GM19468 (cell line): ENCODE data around the gene MARK1.

Experiments
- ATAC-seq: cut with Tn5 transposase; IDR thresholded peaks from one replicate; pipeline ENCODE4 v1.9.1; 2021; ENCODE audit warnings: mild to moderate bottlenecking, moderate library complexity, moderate number of reproducible peaks; ENCODE audit not compliant: unreplicated experiment; ENCODE audit errors: extremely low read depth

The MARK1 gene

DNA sequence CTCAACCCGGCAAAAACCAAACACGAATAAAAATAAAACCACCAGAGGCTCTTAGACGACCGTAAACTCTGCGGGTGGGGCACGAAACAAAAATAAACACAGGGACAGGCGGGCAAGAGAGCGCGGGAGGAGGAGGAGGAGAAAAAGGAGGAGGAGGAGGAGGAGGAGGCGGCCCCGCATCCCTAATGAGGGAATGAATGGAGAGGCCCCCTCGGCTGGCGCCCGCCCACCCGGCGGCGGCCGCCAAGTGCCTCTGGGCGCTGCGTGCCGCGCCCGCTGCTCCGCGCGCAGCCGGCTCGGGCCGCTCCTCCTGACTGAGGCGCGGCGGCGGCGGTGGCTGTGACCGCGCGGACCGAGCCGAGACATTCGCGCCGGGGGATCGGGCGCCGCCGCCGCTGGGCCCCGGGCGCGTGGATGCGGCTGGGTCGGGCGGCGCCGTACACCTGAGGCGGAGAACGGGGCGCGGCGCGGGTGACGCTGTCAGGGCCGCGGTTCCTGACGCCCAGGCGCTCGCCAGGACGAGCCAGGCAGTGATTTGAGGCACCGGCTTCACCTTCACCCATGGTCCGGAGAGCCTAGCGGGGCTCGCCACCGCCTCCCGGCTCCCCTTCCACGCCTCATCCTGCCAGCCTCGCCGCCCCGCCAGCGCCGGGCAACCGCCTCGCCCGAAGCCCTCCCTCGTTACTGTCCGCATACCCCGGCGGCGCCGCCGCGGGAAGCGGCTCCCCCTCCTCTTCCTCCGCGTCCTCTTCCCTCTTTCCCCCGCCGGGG lies at the start of gene MARK1:
Gene MARK1 (plus strand): TSS at position 229 of the 771 bp plus-strand sequence. CDS start 687 bp downstream, outside the sequence.
- peak; percentile 40 for ATAC-seq

DNA sequence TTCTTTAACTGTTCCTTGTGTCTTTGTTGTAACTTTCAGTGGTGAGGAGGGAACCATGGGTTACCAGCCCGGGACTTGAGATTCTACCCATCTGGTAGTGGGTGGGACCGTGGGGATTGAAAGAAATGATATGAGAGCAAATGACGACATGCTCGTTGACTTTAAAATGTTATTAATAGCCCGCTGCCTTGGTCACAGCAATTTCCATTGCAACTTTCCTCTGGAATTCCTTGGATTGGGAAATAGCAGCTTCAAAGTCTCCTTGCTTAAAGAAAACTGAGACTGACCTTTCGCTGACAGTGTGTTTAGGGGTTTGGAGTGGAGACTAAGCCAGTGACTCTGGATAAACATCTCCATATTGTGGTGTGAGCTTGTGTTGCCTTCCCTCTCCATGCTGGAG lies 44.2 kb upstream of the MARK1 start:
- ATAC-seq: no peak

DNA sequence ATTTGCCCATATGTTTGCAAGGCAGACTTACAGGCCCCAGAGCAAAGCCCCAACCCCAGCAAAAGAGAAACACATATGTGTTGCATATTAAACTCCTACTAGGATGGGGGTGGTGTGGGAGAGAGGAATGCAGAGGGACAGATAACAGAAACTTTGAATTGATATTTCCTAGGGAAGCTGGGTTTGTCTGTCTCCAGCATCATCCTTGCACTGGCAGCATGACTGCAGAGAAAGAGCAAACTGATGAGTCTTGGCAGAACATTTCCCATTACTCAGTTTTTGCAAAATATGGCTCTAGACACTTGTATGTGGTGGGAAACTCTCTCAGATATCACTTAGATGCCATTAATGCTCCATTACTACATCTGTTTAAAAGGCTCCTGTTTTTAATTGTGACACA lies 43.8 kb upstream of the MARK1 start:
- no peak for ATAC-seq

DNA sequence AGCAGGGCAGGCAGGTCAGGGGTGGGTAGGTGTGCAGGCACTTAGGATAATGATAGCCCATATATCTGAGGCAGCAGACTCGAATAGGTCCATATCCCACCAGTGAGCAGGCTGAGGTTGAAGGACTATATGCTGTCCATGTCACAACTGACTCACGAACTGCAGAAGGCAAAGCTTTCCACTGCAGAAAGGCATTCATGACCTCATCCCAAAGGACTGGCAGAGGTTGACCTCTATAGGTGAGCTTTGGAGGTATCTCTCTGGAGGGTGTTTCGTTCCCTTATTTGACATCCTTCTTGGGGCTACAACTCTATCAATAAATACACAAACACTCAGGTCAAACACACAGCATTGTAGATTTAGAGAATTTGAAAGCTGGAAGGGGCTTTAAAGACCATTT lies 42.8 kb upstream of the MARK1 start:
- ATAC-seq: no peak

DNA sequence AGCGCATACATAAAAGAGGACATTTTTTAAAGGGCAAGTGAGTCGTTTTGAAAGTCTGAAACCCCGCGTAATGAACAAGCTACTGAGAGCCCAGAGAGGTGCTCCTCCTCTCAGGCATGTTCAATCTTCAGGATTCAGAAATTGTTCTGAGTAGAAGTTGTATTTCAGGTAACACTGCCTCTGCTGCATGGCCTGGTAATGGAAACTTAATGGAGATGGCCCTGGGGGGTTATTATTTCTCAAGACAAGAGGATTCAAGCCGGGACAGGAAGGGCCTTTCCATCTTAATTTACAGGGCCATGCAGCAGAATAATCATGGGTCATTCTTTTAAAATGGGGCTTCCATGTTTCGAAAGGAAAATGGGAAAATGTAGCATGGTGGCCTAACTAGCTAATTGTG lies 42.1 kb upstream of the MARK1 start:
- no peak for ATAC-seq

DNA sequence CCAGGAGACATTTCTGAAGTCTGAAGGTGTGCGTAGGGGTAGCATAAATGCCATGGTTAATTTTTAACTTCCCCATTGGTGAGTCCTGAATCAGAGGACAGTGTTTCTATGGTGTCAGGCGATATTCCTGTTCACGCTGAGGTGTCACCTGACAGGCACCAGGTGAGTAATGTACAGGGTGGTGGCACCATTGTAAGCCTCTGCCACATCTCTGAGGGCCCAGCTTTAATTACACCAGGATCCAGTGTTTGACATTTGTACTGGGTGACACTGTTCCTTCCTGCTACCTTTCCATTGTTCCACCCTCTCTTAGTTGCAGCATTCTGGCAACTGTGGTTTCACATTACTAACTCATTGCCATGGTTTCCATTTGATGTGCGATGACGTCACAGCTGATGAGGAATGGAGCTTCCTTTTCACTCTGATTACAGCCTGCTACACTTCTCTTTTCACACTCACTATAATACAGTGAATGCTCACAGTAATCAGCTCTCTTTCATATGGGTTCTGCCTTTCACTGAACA lies 40.6 kb upstream of the MARK1 start:
- ATAC-seq: no peak

DNA sequence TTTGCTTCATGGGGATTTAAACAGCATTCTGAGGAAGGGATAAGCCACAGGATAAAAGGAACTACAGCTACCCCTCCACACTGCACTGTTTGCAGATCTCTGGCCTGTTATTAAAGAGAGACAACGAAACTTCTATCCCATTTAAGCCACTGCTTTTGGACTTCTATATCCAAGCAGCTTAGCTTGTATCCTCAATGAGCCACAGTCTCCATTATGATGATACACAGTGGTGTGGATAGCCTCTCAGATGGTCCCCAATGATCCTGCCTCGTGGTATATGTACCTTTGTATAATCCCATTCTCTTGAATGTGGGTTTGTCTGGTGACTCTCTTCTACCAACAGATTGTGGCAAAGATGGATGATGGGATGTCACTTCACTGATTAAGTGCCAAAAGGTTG lies 36.0 kb upstream of the MARK1 start:
- no peak for ATAC-seq

DNA sequence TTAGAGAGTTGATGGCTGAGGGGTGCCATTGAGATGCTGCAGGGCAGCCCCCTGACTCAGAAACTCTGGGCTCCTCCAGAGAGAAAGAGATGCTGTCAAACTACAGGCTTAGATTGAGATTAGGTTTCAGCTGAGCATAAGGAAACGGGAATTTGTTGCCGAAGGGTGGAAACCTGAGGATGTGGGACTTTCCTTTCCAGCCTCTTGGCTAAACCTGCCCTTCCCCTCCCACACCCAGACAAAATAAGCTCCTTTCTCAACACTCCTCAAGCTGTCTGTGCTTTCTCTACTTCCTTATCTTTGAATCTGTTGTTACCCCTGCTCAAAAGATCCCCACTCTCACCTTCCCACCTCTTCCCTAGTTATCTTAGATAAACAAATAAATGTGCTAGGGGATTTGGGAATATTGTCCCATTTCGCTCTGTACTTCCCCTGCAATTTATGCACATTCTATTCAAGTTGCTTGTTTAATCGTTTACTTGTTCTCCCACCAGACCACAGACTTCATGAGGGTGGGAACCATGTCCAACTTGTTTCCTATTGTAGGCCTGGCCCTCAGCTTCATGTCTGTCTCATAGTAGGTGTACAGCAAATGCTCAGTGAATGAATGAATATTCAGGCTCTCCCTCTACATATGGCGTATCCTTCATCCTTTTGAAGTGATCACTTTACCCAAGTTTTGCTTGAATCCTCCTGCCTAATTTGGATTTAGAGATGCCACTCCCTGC lies 30.6 kb upstream of the MARK1 start:
- no peak for ATAC-seq

DNA sequence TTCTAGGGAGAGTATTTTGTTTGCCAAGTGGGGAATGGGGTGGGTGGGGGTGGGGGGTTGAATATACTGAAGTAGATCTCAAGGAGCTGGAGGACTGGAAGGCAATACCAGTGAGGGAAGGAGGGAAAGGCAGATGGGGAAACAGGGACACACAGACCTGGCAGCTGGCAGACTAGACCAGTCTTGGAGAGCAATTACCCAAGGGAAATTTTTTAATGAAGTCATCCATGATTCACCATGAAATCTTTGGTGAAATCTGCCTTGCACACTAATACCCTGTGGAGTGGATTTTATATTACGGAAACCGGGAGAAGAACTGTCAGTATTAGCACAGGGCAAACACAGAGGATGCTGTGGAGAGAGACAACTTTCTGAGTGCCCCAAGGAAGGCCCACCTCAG lies 29.7 kb upstream of the MARK1 start:
- ATAC-seq: no peak

DNA sequence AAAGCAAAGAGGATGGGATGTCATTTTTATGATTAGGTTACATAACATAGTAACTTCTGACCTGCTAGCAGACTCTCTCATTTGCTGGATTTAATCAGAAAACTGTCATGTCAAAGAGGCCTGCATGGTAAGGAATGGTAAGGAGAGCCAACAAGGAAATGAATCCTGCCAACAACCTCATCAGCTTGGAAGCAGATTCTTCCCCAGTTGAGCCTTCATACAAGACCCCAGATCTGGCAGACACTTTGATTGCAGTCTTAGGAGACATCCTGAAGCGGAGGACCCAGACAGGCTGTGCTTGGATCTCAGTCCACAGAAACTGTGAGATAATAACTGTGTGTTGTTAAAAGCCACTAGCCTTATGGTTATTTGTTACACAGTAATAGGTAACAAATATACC lies 27.6 kb upstream of the MARK1 start:
- no peak for ATAC-seq

DNA sequence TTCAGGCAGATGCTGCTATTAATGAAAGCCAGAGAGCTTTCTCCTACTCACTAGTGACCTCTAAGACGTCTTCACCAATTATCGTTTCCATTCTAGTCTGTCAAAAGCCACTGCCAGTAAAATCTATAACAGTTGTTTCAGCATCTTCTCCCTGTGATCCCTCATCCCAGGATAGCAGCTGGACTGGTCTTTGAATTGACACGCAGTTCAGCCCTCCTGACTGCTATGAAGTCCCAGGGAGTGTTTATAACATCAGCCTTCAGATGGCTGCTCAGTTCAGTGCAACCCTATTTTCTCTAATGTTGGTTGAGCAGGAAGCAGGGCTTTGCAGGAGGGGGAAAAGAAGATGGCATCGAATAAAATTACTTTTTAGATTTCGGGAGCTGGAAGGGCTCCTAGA lies 23.6 kb upstream of the MARK1 start:
- ATAC-seq: no peak

DNA sequence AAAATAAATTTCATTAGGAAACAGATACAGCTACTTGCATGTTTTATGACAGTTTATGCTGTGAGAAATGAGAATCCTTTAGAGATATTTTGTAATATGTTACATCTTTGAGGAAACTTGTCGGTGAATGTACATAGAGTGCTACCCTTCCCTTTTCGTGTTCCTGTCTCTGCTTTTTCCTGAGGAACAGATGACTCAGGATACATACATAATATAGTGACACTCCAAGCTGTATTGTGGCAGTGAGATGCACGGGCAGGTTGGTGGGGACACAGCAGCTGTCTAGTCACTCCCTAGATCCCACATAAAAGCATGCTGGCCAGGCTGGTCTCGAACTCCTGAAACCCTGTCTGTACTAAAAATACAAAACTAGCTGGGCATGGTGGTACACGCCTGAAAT lies 20.9 kb upstream of the MARK1 start:
- ATAC-seq: no peak

DNA sequence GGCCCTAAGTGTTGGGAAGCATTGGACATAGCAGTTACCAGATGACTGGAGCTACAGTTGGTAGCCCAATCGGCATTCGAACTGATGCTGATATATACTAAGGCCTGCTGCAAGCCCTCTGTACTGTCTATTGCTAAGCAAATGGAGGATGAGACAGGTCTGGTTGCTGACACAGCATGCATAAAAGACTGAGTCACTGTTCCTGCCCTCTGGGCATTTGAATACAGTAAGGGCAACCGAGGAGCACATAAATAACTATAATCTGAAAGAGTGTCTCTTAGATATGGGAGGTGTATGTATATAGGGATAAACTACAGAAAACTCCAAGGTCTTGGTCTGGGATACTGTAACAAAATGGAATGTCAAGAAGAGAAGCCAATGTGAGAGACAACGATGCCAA lies 16.8 kb upstream of the MARK1 start:
- no peak for ATAC-seq

DNA sequence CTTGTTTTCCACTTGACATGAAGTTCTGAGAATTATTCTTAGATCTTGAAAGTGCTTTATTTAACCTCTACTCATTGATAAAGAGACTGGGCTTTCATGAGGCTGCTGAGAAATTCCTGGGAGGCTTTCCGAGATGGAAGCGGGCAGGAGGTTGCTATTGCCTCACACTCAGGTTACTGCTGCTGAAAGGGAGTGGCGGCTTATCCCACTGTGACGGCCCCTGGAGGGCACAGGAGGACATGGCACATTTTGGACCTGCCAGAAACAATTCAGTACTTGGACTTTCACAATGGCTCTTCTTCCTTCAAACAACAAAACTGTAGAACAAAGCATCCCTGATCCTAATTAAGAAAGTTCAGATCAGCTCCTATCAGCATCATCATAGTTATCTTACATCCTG lies 16.2 kb upstream of the MARK1 start:
- no peak for ATAC-seq

DNA sequence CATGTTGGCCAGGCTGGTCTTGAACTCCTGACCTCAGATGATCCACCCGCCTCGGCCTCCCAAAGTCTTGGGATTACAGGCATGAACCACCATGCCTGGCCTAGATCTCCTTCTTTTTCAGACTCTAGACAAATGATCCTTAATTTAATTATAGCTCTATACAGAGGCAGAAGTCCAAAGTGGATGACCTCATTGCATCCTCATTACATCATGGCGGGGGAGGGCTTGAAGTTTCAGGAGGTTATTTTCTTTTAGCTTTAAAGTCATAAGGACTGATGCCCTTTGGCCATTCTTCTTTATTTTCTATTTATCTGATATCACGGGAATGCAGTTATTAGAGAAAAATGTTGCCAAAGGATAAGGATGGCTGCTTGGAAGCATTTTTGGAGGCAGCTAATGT lies 14.1 kb upstream of the MARK1 start:
- ATAC-seq: no peak

DNA sequence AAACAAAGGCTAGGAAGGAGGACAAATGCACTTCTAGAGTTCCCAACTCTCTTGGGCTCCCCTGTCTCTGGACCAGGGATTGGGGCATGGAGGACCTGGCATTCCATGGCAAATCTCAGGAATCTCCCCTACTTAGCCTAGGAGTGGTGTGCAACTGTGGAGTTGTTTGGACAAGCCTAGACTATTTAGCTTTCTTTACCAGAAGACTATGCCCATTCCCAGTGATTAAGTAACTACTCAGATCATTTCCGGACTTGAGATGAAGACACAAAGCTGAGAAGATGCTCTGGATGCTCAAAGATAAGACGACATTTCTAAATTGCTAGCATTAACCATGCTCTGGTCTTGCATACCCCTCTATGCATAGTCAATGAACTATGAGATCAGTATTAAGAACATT lies 13.7 kb upstream of the MARK1 start:
- ATAC-seq: no peak

DNA sequence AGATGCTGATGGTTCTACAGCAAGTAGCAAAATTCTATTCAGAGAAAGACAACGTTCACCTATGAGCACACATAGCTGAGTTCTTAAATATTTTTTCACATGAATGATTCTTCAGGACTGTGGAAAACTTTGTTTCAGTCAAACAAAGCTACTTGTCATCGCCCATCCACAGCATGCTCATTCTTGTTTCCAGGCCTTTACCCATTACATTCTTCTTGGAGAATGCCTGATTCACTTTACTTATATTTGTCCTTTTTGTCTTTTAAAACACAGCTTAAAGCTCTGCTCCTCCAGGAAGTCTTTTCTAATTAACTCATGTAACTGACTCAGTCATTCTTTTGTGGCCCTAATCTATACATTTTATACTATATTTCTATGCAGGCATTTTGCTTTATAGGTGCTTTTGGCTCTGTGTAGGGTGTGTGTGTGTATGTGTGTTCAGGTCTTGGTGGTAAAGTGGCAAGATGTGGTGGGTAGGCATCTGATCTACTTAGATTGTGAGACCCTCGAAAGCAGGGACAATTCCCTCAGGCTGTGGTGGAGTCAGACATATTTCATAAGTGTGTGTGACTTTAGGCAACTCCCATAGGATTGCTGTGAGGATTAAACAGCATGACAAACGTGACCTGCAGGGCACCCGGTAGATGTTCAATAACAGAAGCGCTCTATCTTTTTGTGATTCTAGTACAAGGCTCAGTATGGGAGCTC lies 11.8 kb upstream of the MARK1 start:
- no peak for ATAC-seq

DNA sequence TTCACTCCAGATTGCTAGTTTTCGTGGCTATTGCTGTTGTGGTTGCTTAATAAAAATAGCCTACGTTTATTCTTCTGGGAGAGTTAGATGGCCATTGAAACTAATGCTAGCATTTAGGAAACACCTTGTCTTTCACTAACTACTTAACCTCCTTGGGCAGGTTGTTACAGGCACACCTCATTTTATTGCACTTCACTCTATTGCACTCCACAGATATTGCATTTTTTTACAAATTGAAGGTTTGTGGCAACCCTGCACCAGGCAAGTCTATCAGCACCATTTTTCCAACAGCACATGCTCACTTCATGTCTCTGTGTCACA lies 11.3 kb upstream of the MARK1 start:
- no peak for ATAC-seq

DNA sequence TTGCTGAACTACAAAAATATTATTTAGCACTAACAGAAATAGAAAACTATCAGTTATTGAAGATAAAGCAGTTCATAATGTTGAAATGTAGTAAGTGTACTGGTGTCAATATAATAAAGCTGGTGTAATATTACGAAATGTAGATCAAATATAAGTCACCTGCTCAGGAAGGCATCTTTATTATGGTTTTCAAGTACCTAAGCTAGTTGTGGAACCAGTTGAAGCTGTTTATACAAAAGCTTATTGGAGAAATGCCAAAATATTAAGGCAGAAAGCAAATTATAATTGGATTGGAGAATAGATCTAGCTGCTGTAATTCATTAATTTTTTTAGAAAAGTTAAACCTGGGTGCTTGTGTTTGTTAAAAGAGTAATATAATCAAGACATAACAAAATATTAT lies 6.2 kb upstream of the MARK1 start:
- no peak for ATAC-seq

DNA sequence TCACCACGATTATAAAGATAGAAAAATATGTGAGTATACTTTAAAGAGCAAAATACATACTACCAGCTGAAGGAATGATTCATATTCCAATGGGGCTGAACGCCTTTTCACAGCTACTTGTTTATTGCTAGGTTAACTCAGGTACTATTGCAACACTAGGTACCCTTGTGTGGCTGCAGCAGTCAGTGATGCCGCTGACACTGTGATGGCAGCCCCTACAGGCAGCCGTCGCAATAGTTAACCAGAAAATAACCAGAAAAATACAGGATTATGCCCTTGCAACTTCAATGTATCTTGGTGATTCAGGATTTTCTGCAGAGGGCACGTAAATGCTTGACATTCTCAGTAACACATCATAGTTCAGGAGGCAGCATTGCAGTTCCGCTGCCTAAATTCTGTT lies 1.6 kb upstream of the MARK1 start:
- ATAC-seq: no peak

DNA sequence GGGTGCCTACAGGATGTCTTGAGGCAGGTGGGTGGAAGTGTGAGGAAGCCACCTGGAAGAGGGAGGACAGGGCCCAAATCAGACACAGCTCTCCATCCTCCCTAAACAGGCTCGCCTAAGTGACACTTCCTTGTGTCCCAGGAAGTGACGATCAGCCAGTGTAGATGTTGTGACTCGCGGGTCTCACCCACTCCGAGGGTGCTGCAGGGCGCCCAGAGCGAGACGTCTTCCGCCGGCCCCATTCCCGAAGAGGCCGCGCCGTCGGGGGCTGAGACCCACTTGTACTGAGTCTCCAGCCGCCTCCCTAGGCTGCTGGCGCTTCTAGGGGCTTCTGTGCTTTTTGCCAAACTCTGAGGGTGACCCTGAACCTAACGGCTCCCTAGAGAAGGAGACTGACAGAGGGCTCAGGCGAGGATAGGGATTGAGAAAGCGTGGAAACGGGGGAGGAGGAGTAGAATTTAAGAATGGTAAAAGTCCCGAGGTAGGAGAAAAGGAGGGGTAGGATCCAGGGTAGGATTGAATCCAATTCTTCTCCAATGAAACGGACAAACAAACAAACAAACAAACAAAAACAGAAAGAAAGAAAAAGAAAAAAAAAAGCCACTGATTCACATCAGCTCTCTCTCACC lies 543 bp upstream of the MARK1 start:
- no peak for ATAC-seq
